Osteoblast (primary cell): Measurements from ENCODE around the gene PDLIM5. TPM values are rescaled to one million over a fixed set of nuclear protein-coding genes. Genes with fewer than 3 reads are reported as not detected.
"Not testable (repeated sequence)": the region's sequence is repeated elsewhere in the genome, so short reads cannot be mapped to it uniquely, and the experiment has no call there.

Experiments used
- DNase-seq: peaks from one replicate; pipeline ENCODE4 v3.0.0; 2011; ENCODE audit warnings: low spot score, mixed read lengths; ENCODE audit not compliant: insufficient read length; ENCODE audit errors: missing footprints
- H2AFZ ChIP-seq: 2 replicates; pipeline ENCODE4 v1.6.0; 2011; ENCODE audit warnings: mild to moderate bottlenecking, low read length
- H3K27ac ChIP-seq: 2 replicates; pipeline ENCODE4 v1.5.1; 2011; ENCODE audit warnings: mild to moderate bottlenecking, low read depth, low read length, moderate library complexity
- H3K27me3 ChIP-seq: 2 replicates; pipeline ENCODE4 v1.6.0; 2012; ENCODE audit warnings: mild to moderate bottlenecking, control low read depth, inconsistent platforms, low read length, moderate library complexity; ENCODE audit not compliant: insufficient read depth
- H3K36me3 ChIP-seq: 2 replicates; pipeline ENCODE4 v1.5.1; 2011; ENCODE audit warnings: mild to moderate bottlenecking, low read length, control low read depth, moderate library complexity; ENCODE audit not compliant: insufficient read depth
- H3K4me1 ChIP-seq: 2 replicates; pipeline ENCODE4 v1.5.1; 2011; ENCODE audit warnings: mild to moderate bottlenecking, low read length, control low read depth, moderate library complexity; ENCODE audit not compliant: insufficient read depth
- H3K4me2 ChIP-seq: 2 replicates; pipeline ENCODE4 v1.6.0; 2011; ENCODE audit warnings: mild to moderate bottlenecking, low read length; ENCODE audit not compliant: insufficient read depth
- H3K4me3 ChIP-seq: fragments of 200-600 bp; sonication (generic); 3 replicates; pipeline ENCODE4 v1.5.1; 2012; ENCODE audit warnings: mild to moderate bottlenecking, low read length, inconsistent platforms; ENCODE audit not compliant: insufficient read depth
- H3K79me2 ChIP-seq: 2 replicates; pipeline ENCODE4 v1.6.0; 2012; ENCODE audit warnings: mild to moderate bottlenecking, low read length, control low read depth, inconsistent platforms; ENCODE audit not compliant: insufficient read depth
- H3K9me3 ChIP-seq: 2 replicates; pipeline ENCODE4 v1.5.1; 2011; ENCODE audit warnings: low read depth, low read length, control low read depth
- H4K20me1 ChIP-seq: 2 replicates; pipeline ENCODE4 v1.6.0; 2012; ENCODE audit warnings: mild to moderate bottlenecking, low read length, control low read depth; ENCODE audit not compliant: insufficient read depth
- total RNA-seq: library from RNA; depleted of rRNA; stranded (reverse); fragments of >200 nt; gene quantifications from 2 replicates; pipeline ENCODE4 v1.2.3, GENCODE V29; 2012
- TF ChIP-seq, protein P1 (sequence below): IDR thresholded peaks from 2 replicates; pipeline ENCODE4 v1.5.1; 2011; ENCODE audit warnings: mild to moderate bottlenecking, low read depth, low read length, moderate library complexity; ENCODE audit errors: extremely low read depth

The PDLIM5 gene, protein sequence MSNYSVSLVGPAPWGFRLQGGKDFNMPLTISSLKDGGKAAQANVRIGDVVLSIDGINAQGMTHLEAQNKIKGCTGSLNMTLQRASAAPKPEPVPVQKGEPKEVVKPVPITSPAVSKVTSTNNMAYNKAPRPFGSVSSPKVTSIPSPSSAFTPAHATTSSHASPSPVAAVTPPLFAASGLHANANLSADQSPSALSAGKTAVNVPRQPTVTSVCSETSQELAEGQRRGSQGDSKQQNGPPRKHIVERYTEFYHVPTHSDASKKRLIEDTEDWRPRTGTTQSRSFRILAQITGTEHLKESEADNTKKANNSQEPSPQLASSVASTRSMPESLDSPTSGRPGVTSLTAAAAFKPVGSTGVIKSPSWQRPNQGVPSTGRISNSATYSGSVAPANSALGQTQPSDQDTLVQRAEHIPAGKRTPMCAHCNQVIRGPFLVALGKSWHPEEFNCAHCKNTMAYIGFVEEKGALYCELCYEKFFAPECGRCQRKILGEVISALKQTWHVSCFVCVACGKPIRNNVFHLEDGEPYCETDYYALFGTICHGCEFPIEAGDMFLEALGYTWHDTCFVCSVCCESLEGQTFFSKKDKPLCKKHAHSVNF
- 242 and 312 TPM in 2 replicates for total RNA-seq

GRCh38 chr4:94451695-94452475, at the start of gene PDLIM5:
TSS of gene PDLIM5 (plus strand) at chr4:94451942. CDS start at chr4:94455289, 3,347 bp downstream.
- H3K27ac ChIP-seq: peak within 1 kb of the TSS; percentile 86
- no peaks in the 10 kb centered on the region for H3K27me3 ChIP-seq
- peak within 1 kb of the TSS; percentile 96 for H3K4me2 ChIP-seq
- H2AFZ ChIP-seq: peak within 1 kb of the TSS; percentile 59
- peaks cover 55% of the 10 kb centered on the region for H3K79me2 ChIP-seq
- peaks cover 16% of the 10 kb centered on the region for H3K36me3 ChIP-seq
- no peaks in the 10 kb centered on the region for H3K9me3 ChIP-seq
- TF ChIP-seq, protein P1, sequence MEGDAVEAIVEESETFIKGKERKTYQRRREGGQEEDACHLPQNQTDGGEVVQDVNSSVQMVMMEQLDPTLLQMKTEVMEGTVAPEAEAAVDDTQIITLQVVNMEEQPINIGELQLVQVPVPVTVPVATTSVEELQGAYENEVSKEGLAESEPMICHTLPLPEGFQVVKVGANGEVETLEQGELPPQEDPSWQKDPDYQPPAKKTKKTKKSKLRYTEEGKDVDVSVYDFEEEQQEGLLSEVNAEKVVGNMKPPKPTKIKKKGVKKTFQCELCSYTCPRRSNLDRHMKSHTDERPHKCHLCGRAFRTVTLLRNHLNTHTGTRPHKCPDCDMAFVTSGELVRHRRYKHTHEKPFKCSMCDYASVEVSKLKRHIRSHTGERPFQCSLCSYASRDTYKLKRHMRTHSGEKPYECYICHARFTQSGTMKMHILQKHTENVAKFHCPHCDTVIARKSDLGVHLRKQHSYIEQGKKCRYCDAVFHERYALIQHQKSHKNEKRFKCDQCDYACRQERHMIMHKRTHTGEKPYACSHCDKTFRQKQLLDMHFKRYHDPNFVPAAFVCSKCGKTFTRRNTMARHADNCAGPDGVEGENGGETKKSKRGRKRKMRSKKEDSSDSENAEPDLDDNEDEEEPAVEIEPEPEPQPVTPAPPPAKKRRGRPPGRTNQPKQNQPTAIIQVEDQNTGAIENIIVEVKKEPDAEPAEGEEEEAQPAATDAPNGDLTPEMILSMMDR: no peak
- peaks cover 21% of the 10 kb centered on the region for H4K20me1 ChIP-seq
- DNase-seq: peak; percentile 93
- peaks cover 46% of the 10 kb centered on the region for H3K4me1 ChIP-seq
- H3K4me3 ChIP-seq: peak within 1 kb of the TSS; percentile 97

DNA sequence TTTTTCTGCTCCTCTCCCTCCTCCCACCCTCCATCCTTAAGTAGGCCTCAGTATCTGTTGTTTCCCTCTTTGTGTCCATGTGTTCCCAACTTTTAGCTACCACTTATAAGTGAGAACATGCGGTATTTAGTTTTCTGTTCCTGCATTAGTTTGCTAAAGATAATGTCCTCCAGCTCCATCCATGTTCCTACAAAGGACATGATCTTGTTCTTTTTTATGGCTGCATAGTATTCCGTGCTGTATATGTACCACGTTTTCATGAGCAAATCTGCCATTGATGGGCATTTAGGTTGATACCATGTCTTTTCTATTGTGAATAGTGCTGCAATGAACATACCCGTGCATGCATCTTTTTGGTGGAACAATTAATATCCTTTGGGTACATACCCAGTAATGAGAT, 49.3 kb upstream of the PDLIM5 start:
- not testable (repeated sequence) for H3K79me2 ChIP-seq, H3K4me3 ChIP-seq, H3K4me2 ChIP-seq, H3K36me3 ChIP-seq, H3K27me3 ChIP-seq, H3K4me1 ChIP-seq, H2AFZ ChIP-seq, DNase-seq, H4K20me1 ChIP-seq, H3K9me3 ChIP-seq, H3K27ac ChIP-seq

DNA sequence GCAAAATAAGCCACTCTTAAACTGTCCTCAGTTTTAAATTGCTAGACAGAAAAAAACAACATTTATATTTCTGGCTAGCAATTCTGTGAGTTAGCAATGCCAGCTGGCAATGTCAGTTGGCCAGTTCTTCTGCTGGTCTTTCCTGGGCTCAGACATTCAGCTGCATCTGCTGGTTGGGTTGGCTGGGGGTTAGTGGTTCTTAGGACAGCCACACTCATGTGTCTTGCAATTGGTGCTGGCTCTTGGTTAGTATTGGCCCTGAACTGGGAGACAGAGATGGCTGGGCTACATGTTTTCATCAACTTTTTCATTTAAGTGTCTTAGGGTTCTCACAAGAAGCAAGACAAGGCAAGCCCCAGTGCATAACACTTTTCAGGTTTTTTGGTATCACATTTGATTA, 48.0 kb upstream of the PDLIM5 start:
- Histone ChIP-seq H3K4me1 (peaks cover 20% of the 10 kb centered on the region), H3K27ac (no peak overlapping the region), H3K4me3 (no peak overlapping the region), H3K27me3 (no peaks in the 10 kb centered on the region), H3K79me2 (peaks cover 4% of the 10 kb centered on the region), H2AFZ (no peak overlapping the region), H4K20me1 (no peaks in the 10 kb centered on the region), H3K9me3 (no peaks in the 10 kb centered on the region), H3K36me3 (no peaks in the 10 kb centered on the region), H3K4me2 (no peak overlapping the region)
- DNase-seq: no peak
- TF ChIP-seq, protein P1: no peak

- peak overlapping the region; percentile 4 for H3K4me2 ChIP-seq
- peak; percentile 32 for DNase-seq
- no peaks in the 10 kb centered on the region for H3K27me3 ChIP-seq
- no peaks in the 10 kb centered on the region for H3K36me3 ChIP-seq
- TF ChIP-seq, protein P1: peak; percentile 91
- no peaks in the 10 kb centered on the region for H4K20me1 ChIP-seq
- H3K4me3 ChIP-seq: no peak overlapping the region
- no peaks in the 10 kb centered on the region for H3K9me3 ChIP-seq
- H2AFZ ChIP-seq: no peak overlapping the region
- H3K79me2 ChIP-seq: peaks cover 4% of the 10 kb centered on the region
- H3K27ac ChIP-seq: peak overlapping the region; percentile 97
- H3K4me1 ChIP-seq: peaks cover 50% of the 10 kb centered on the region
These were observed 44.9 kb upstream of the PDLIM5 start for GRCh38 chr4:94406668-94407437.
